ENCODE measurements around the gene MRPS26. TPM values are rescaled to one million over a fixed set of nuclear protein-coding genes. Genes with fewer than 3 reads are reported as not detected.

The MRPS26 gene
- total RNA-seq, 1 experiment from 2014 or later = 52.7 TPM

GRCh38 chr20:3085571-3086072 lies 39.8 kb downstream of the MRPS26 start:
- BruUV-seq (replicated peaks) = no TSS peak
- in situ Hi-C loops (cut with HindIII; ENCODE audit: low pct_unique_long_range_greater_than_20kb, low sequenced_read_pairs) (no loop called here), intact Hi-C loops (cut with micrococcal nuclease; ENCODE audit: unreplicated experiment) (no loop called here)
- no peak overlapping the region for H3K27ac ChIP-seq (ENCODE audit: low read length)
- no peaks in the 10 kb centered on the region for H3K27me3 ChIP-seq (ENCODE audit: control insufficient read depth, insufficient read depth, low read length)
- TF ChIP-seq REST (IDR thresholded peaks at IDR 0.05; ENCODE audit: insufficient read depth in 1 of 2, low read depth in 2 of 2, low read length in 1 of 2) = no peak
- TF ChIP-seq POLR2AphosphoS5 (IDR thresholded peaks at IDR 0.05; ENCODE audit: low read depth, low read length) = no peak
- no peak for TF ChIP-seq TCF7L2 (IDR thresholded peaks at IDR 0.05; ENCODE audit: low read depth, low read length)
- no peak for TF ChIP-seq SIN3A (IDR thresholded peaks at IDR 0.05; ENCODE audit: borderline replicate concordance, insufficient read depth, low read depth, low read length)
- DNase-seq (ENCODE audit: low read depth, low spot score) (no peak), ATAC-seq (no peak)
- no peaks in the 10 kb centered on the region for H3K36me3 ChIP-seq (ENCODE audit: control insufficient read depth, insufficient read depth, low read length)
- no peak overlapping the region for H3K4me3 ChIP-seq (ENCODE audit: low read depth in 2 of 2, low read length in 2 of 2)
- CTCF ChIA-PET = interaction anchor here (0.7 kb wide), 1 partner anchor 231 kb away, joined by 7 read pairs; no protein-coding TSS in a partner anchor
- peaks cover 13% of the 10 kb centered on the region for H3K4me1 ChIP-seq (ENCODE audit: control insufficient read depth, insufficient read depth, low read length)
- H3K9me3 ChIP-seq (ENCODE audit: control insufficient read depth, insufficient read depth, low read depth, low read length) = no peaks in the 10 kb centered on the region
- POLR2A ChIA-PET = interaction anchor here (0.7 kb wide), 1 partner anchor 166 kb away, joined by 6 read pairs; no protein-coding TSS in a partner anchor

GRCh38 chr20:3088031-3088430 lies 42.2 kb downstream of the MRPS26 start:
- no TSS peak for BruUV-seq (replicated peaks)
- CTCF ChIA-PET = interaction anchor here (1.0 kb wide), 1 partner anchor 34 kb away, joined by 6 read pairs; no protein-coding TSS in a partner anchor

GRCh38 chr20:3090565-3090964 lies 44.7 kb downstream of the MRPS26 start:
- intact Hi-C loops (cut with micrococcal nuclease; ENCODE audit: unreplicated experiment) (no loop called here), in situ Hi-C loops (cut with HindIII; ENCODE audit: low pct_unique_long_range_greater_than_20kb, low sequenced_read_pairs) (no loop called here)
- H3K27ac ChIP-seq (ENCODE audit: low read length) = no peak overlapping the region
- BruUV-seq (replicated peaks) = no TSS peak
- no peak for ATAC-seq
- CTCF ChIA-PET = no interaction called here
- H3K27me3 ChIP-seq (ENCODE audit: control insufficient read depth, insufficient read depth, low read length) = no peaks in the 10 kb centered on the region
- H3K9me3 ChIP-seq (ENCODE audit: control insufficient read depth, insufficient read depth, low read depth, low read length) = no peaks in the 10 kb centered on the region
- no peak for DNase-seq (ENCODE audit: low read depth, low spot score)
- H3K4me3 ChIP-seq (ENCODE audit: low read depth in 2 of 2, low read length in 2 of 2) = no peak overlapping the region
- POLR2A ChIA-PET = no interaction called here
- H3K4me1 ChIP-seq (ENCODE audit: control insufficient read depth, insufficient read depth, low read length) = no peaks in the 10 kb centered on the region
- no peaks in the 10 kb centered on the region for H3K36me3 ChIP-seq (ENCODE audit: control insufficient read depth, insufficient read depth, low read length)
- TF ChIP-seq REST (IDR thresholded peaks at IDR 0.05; ENCODE audit: insufficient read depth in 1 of 2, low read depth in 2 of 2, low read length in 1 of 2) (no peak), TCF7L2 (IDR thresholded peaks at IDR 0.05; ENCODE audit: low read depth, low read length) (no peak), SIN3A (IDR thresholded peaks at IDR 0.05; ENCODE audit: borderline replicate concordance, insufficient read depth, low read depth, low read length) (no peak), POLR2AphosphoS5 (IDR thresholded peaks at IDR 0.05; ENCODE audit: low read depth, low read length) (no peak), CTCF (IDR thresholded peaks at IDR 0.05) (no peak)

More at GRCh38 chr20:3088031-3088430, 42.2 kb downstream of the MRPS26 start:
- ATAC-seq = no peak
- Histone ChIP-seq H3K4me1 (ENCODE audit: control insufficient read depth, insufficient read depth, low read length) (no peaks in the 10 kb centered on the region), H3K4me3 (ENCODE audit: low read depth in 2 of 2, low read length in 2 of 2) (no peak overlapping the region), H3K27ac (ENCODE audit: low read length) (no peak overlapping the region), H3K27me3 (ENCODE audit: control insufficient read depth, insufficient read depth, low read length) (no peaks in the 10 kb centered on the region), H3K36me3 (ENCODE audit: control insufficient read depth, insufficient read depth, low read length) (no peaks in the 10 kb centered on the region), H3K9me3 (ENCODE audit: control insufficient read depth, insufficient read depth, low read depth, low read length) (no peaks in the 10 kb centered on the region)
- POLR2A ChIA-PET = interaction anchor here (1.1 kb wide), 1 partner anchor 9 kb away, joined by 11 read pairs; no protein-coding TSS in a partner anchor
- in situ Hi-C loops (cut with HindIII; ENCODE audit: low pct_unique_long_range_greater_than_20kb, low sequenced_read_pairs) = no loop called here
- intact Hi-C loops (cut with micrococcal nuclease; ENCODE audit: unreplicated experiment) = no loop called here
- DNase-seq (ENCODE audit: low read depth, low spot score) = no peak
- TF ChIP-seq POLR2AphosphoS5 (IDR thresholded peaks at IDR 0.05; ENCODE audit: low read depth, low read length) (no peak), TCF7L2 (IDR thresholded peaks at IDR 0.05; ENCODE audit: low read depth, low read length) (no peak), SIN3A (IDR thresholded peaks at IDR 0.05; ENCODE audit: borderline replicate concordance, insufficient read depth, low read depth, low read length) (no peak)

Measured in Panc1 (cell line).